ENCODE measurements around the gene FLOT2.
"Not testable (repeated sequence)": the region's sequence is repeated elsewhere in the genome, so short reads cannot be mapped to it uniquely, and the experiment has no call there.

The FLOT2 gene

GRCh38 chr17:28897769-28898526, 415 bp upstream of the FLOT2 start:
- no peak for DNase-seq (ENCODE audit: extremely low read depth in 1 of 2, low read depth in 1 of 2)

- DNase-seq (ENCODE audit: extremely low read depth in 1 of 2, low read depth in 1 of 2), result no peak
Measured at GRCh38 chr17:28896491-28896883, 1.0 kb downstream of the FLOT2 start.

- DNase-seq (ENCODE audit: extremely low read depth in 1 of 2, low read depth in 1 of 2), result no peak
Measured at GRCh38 chr17:28895794-28896447, 1.6 kb downstream of the FLOT2 start.

GRCh38 chr17:28893248-28894183, 4.0 kb downstream of the FLOT2 start:
- not testable (repeated sequence) for DNase-seq (ENCODE audit: extremely low read depth in 1 of 2, low read depth in 1 of 2)

- no peak for DNase-seq (ENCODE audit: extremely low read depth in 1 of 2, low read depth in 1 of 2)
Measured at GRCh38 chr17:28892024-28892423, 5.5 kb downstream of the FLOT2 start.

- no peak for DNase-seq (ENCODE audit: extremely low read depth in 1 of 2, low read depth in 1 of 2)
Measured at GRCh38 chr17:28891201-28891600, 6.3 kb downstream of the FLOT2 start.

GRCh38 chr17:28889996-28890395, 7.5 kb downstream of the FLOT2 start:
- no peak for DNase-seq (ENCODE audit: extremely low read depth in 1 of 2, low read depth in 1 of 2)

- no peak for DNase-seq (ENCODE audit: extremely low read depth in 1 of 2, low read depth in 1 of 2)
Measured at GRCh38 chr17:28888832-28889231, 8.7 kb downstream of the FLOT2 start.

- DNase-seq (ENCODE audit: extremely low read depth in 1 of 2, low read depth in 1 of 2), result no peak
Measured at GRCh38 chr17:28887871-28888471, 9.6 kb downstream of the FLOT2 start.

- no peak for DNase-seq (ENCODE audit: extremely low read depth in 1 of 2, low read depth in 1 of 2)
Measured at GRCh38 chr17:28885951-28886350, 11.6 kb downstream of the FLOT2 start.

GRCh38 chr17:28885363-28885762, 12.2 kb downstream of the FLOT2 start:
- DNase-seq (ENCODE audit: extremely low read depth in 1 of 2, low read depth in 1 of 2), result no peak

GRCh38 chr17:28883967-28884702, 13.4 kb downstream of the FLOT2 start:
- no peak for DNase-seq (ENCODE audit: extremely low read depth in 1 of 2, low read depth in 1 of 2)

GRCh38 chr17:28882154-28882895, 15.2 kb downstream of the FLOT2 start:
- no peak for DNase-seq (ENCODE audit: extremely low read depth in 1 of 2, low read depth in 1 of 2)

GRCh38 chr17:28881533-28882056, 15.9 kb downstream of the FLOT2 start:
- DNase-seq (ENCODE audit: extremely low read depth in 1 of 2, low read depth in 1 of 2), result no peak

GRCh38 chr17:28880572-28880945, 17.0 kb downstream of the FLOT2 start:
- DNase-seq (ENCODE audit: extremely low read depth in 1 of 2, low read depth in 1 of 2), result no peak

- DNase-seq (ENCODE audit: extremely low read depth in 1 of 2, low read depth in 1 of 2), result no peak
Measured at GRCh38 chr17:28879886-28880571, 17.5 kb downstream of the FLOT2 start.

- DNase-seq (ENCODE audit: extremely low read depth in 1 of 2, low read depth in 1 of 2), result no peak
Measured at GRCh38 chr17:28878981-28879380, 18.6 kb downstream of the FLOT2 start.

GRCh38 chr17:28878158-28878910, 19.2 kb downstream of the FLOT2 start:
- no peak for DNase-seq (ENCODE audit: extremely low read depth in 1 of 2, low read depth in 1 of 2)

All from activated CD8-positive, alpha-beta memory T cell treated with anti-CD3 and anti-CD28 coated beads for 1 hour (primary cell).